Right lobe of liver (tissue), 6 donors: ENCODE measurements around the gene ELF1. TPM values are rescaled to one million over a fixed set of nuclear protein-coding genes. Genes with fewer than 3 reads are reported as not detected.
"Not testable (repeated sequence)": the region's sequence is repeated elsewhere in the genome, so short reads cannot be mapped to it uniquely, and the experiment has no call there.

Source experiments
- ATAC-seq, 4 donors: fragments of 200-7000 bp; cut with Tn5 transposase; one replicate each; pipeline ENCODE4 v1.9.1; 2020; ENCODE audit warnings: mild to moderate bottlenecking in 4 of 4, moderate library complexity in 4 of 4
- DNase-seq, 3 donors: peaks; one replicate each; pipeline ENCODE4 v3.0.0-alpha.2; 2020
- H3K27ac ChIP-seq, 3 donors: fragments of 200-600 bp; one replicate each; pipeline ENCODE4 v1.8.0; 2022
- H3K27me3 ChIP-seq, 2 donors: fragments of 200-600 bp; one replicate each; pipeline ENCODE4 v1.8.0; 2022
- H3K36me3 ChIP-seq, 4 donors: fragments of 200-600 bp; sonication (generic) in 1 of 4; one replicate each; pipeline versions ENCODE4 v1.5.1 to v1.8.0; 2017 to 2022; ENCODE audit warnings: control low read depth in 1 of 4
- H3K4me1 ChIP-seq, 4 donors: fragments of 200-600 bp; sonication (generic) in 1 of 4; one replicate each; pipeline versions ENCODE4 v1.5.1 to v1.8.0; 2017 to 2022; ENCODE audit warnings: control low read depth in 1 of 4
- H3K4me3 ChIP-seq, 3 donors: fragments of 200-600 bp; one replicate each; pipeline ENCODE4 v1.8.0; 2022
- H3K9me3 ChIP-seq, 4 donors: fragments of 200-600 bp; sonication (generic) in 1 of 4; one replicate each; pipeline versions ENCODE4 v1.5.1 to v1.8.0; 2017 to 2022; ENCODE audit warnings: control low read depth in 1 of 4
- POLR2A ChIP-seq: fragments of 450-650 bp; IDR thresholded peaks from one replicate; pipeline ENCODE4 v1.6.1; 2017; ENCODE audit warnings: antibody characterized with exemption, mild to moderate bottlenecking
- WGBS: methylation state at CpG from one replicate; pipeline ENCODE4 v1.1.6; 2018; ENCODE audit warnings: low coverage, low lambda C conversion rate; ENCODE audit not compliant: insufficient coverage; ENCODE audit errors: missing lambda C conversion rate; 5-methylcytosine and 5-hydroxymethylcytosine counted together
- intact Hi-C, 2 donors: fragments of 100-400 bp; cut with DNase I; formaldehyde crosslinking; loops; one replicate each; pipeline versions ENCODE4 v1.11.2 to v1.14.1; 2022
- total RNA-seq, 6 experiments: library from RNA; depleted of rRNA in 2 of 6; stranded (reverse); fragments of >200 nt in 2 of 6; fragmentation: NEBNext Ultra II Directional in 3 of 6; extraction: Animal tissue kit (Norgen Biotek cat#: 25700) in 3 of 6; gene quantifications; one replicate each; pipeline versions ENCODE4 v1.1.0 to v1.2.4, GENCODE V29; 2016 to 2023
- TF ChIP-seq, protein P1 (sequence below), 4 donors: fragments of 200-600 bp in 3 of 4; fragments of 450-650 bp in 1 of 4; IDR thresholded peaks; one replicate each; pipeline versions ENCODE4 v1.5.1 to v1.8.0; 2016 to 2022; ENCODE audit warnings: antibody characterized with exemption in 4 of 4, mild to moderate bottlenecking in 2 of 4
- donor health status: DM: no; HTN: yes; CAD: no.
- donor health status: DM: no; HTN: no; CAD: no.
- donor health status: DM: no; HTN: no; CAD: no.
- donor health status: DM: no; HTN: yes; CAD: no.
- donor health status: DM: no; HTN: yes; CAD: no.

ELF1 gene
- total RNA-seq, 6 experiments from 2014 or later, result 24.1 to 35.4 (median 31.0) TPM

GRCh38 chr13:40923867-40924266, 95.2 kb downstream of the ELF1 start:
- H3K27ac ChIP-seq, result no peak overlapping the region
- H3K27me3 ChIP-seq, result no peaks in the 10 kb centered on the region
- H3K9me3 ChIP-seq, result no peaks in the 10 kb centered on the region
- no peak overlapping the region for H3K4me3 ChIP-seq
- peaks cover 0 to 17% (median 0%) of the 10 kb centered on the region in 4 donors for H3K4me1 ChIP-seq
- TF ChIP-seq, protein P1, sequence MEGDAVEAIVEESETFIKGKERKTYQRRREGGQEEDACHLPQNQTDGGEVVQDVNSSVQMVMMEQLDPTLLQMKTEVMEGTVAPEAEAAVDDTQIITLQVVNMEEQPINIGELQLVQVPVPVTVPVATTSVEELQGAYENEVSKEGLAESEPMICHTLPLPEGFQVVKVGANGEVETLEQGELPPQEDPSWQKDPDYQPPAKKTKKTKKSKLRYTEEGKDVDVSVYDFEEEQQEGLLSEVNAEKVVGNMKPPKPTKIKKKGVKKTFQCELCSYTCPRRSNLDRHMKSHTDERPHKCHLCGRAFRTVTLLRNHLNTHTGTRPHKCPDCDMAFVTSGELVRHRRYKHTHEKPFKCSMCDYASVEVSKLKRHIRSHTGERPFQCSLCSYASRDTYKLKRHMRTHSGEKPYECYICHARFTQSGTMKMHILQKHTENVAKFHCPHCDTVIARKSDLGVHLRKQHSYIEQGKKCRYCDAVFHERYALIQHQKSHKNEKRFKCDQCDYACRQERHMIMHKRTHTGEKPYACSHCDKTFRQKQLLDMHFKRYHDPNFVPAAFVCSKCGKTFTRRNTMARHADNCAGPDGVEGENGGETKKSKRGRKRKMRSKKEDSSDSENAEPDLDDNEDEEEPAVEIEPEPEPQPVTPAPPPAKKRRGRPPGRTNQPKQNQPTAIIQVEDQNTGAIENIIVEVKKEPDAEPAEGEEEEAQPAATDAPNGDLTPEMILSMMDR (IDR thresholded peaks at IDR 0.05), result no peak
- no peak for TF ChIP-seq POLR2A
- no peak for DNase-seq
- no peaks in the 10 kb centered on the region for H3K36me3 ChIP-seq
- ATAC-seq, result no peak
- intact Hi-C loops, result no loop called here

- Histone ChIP-seq H3K4me3 (peak overlapping the region in 2 of 3 donors; percentile 38 to 72), H3K36me3 (no peaks in the 10 kb centered on the region)
- 54% methylated on average over 25 of the region's 28 CpGs for WGBS
Measured at GRCh38 chr13:40922437-40923040, 96.6 kb downstream of the ELF1 start.

GRCh38 chr13:40920826-40921225, 98.3 kb downstream of the ELF1 start:
- peak overlapping the region in 2 of 3 donors; percentile 71 to 79 for H3K27ac ChIP-seq
- TF ChIP-seq, protein P1 (IDR thresholded peaks at IDR 0.05), result no peak
- TF ChIP-seq POLR2A, result no peak
- ATAC-seq (no peak), DNase-seq (no peak)
- H3K4me1 ChIP-seq, result peaks cover 0 to 17% (median 0%) of the 10 kb centered on the region in 4 donors
- no peaks in the 10 kb centered on the region for H3K36me3 ChIP-seq
- peak overlapping the region; percentile 62 to 79 (median 72) for H3K4me3 ChIP-seq
- no peaks in the 10 kb centered on the region for H3K9me3 ChIP-seq
- intact Hi-C loops, result no loop called here
- H3K27me3 ChIP-seq, result no peaks in the 10 kb centered on the region
- 28% methylated on average over 5 of the region's 5 CpGs for WGBS

More at GRCh38 chr13:40922437-40923040, 96.6 kb downstream of the ELF1 start:
- no peak for TF ChIP-seq POLR2A
- TF ChIP-seq, protein P1 (IDR thresholded peaks at IDR 0.05), result no peak
- peak overlapping the region in 2 of 3 donors; percentile 56 to 62 for H3K27ac ChIP-seq
- H3K9me3 ChIP-seq, result no peaks in the 10 kb centered on the region
- intact Hi-C loops, result no loop called here
- H3K4me1 ChIP-seq, result peaks cover 0 to 17% (median 0%) of the 10 kb centered on the region in 4 donors
- ATAC-seq (peak; percentile 30 to 72 (median 44)), DNase-seq (peak; percentile 53 to 77 (median 72))
- no peaks in the 10 kb centered on the region for H3K27me3 ChIP-seq

DNA sequence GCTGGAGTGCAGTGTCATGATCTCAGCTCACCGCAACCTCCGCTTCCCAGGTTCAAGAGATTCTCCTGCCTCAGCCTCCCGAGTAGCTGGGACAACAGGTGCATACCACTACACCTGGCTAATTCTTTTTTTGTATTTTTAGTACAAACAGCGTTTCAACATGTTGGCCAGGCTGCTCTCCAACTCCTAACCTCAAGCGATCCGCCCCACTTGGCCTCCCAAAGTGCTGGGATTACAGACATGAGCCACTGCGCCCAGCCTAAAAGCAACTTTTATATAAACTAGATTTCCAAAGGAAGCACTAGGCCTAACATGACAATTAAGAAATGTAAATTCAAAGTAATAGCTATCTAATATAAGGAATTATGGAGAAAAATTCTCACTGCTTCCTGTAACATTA, 99.2 kb downstream of the ELF1 start:
- WGBS, result 80% methylated on average over 7 of the region's 7 CpGs
- intact Hi-C loops, ATAC-seq, DNase-seq, H3K4me3 ChIP-seq, H3K9me3 ChIP-seq, H3K27ac ChIP-seq, H3K36me3 ChIP-seq, H3K27me3 ChIP-seq: not testable (repeated sequence)
- peaks cover 0 to 21% (median 0%) of the 10 kb centered on the region in 4 donors for H3K4me1 ChIP-seq

DNA sequence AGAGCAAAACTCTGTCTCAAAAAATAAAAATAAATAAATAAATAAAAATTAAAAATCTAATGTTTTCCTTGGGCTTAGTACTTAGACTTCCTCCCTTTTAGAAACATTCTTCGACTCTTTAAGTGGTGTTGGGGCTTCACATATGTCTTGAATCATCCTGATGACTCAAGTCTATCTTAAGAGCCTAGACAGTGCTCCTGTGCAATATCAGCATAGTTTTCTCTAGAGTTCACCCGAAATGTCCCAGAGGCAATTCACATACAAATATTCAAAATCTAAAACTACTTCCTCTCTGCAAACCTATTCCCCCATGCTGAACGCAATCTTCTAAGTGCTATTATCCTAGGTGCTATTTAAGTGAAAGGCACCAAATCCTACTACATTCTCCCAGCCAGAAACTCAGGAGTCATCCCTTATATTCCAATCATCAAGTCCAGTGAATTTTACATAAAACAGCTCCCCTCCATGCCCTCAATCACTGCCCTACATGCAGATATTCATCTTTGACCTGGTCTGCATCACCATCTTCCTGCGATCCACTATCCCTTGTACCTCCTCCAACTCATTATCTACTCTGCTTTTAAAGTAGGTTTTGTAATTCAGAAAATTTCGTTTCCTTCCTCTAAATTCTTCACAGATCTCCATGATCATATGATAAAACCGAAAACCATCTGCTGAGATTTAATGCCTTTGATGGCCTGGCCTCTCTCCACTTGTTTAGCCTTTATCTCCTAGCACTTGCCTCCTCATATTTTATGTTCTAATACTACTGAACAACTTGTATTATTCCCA, 102.7 kb downstream of the ELF1 start:
- intact Hi-C loops, result no loop called here
- TF ChIP-seq POLR2A, result no peak
- TF ChIP-seq, protein P1 (IDR thresholded peaks at IDR 0.05), result no peak
- H3K9me3 ChIP-seq, result no peaks in the 10 kb centered on the region
- no peak overlapping the region for H3K27ac ChIP-seq
- ATAC-seq (no peak), DNase-seq (no peak)
- no peak overlapping the region for H3K4me3 ChIP-seq
- peaks cover 0 to 19% (median 0%) of the 10 kb centered on the region in 4 donors for H3K4me1 ChIP-seq
- no peaks in the 10 kb centered on the region for H3K36me3 ChIP-seq
- H3K27me3 ChIP-seq, result no peaks in the 10 kb centered on the region
- 89% methylated on average over 6 of the region's 6 CpGs for WGBS

DNA sequence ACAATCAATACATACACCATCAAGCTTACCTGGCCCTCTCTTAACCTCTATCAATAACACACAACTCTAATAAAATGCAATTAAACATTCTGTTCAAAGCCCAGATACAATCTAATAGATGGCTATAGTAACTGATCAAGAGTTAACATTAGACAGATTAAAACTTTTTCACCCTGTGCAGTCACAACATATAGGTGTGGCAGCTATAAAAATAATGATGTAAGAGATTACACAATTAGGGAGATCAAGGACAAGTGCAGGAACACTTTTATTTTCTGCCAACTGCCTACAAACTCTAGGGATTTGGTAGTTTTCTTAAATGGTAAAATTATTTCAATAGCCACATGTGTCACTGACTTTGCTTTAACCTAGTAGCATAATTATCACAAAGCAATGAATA, 104.3 kb downstream of the ELF1 start:
- H3K4me3 ChIP-seq, H3K36me3 ChIP-seq, H3K27ac ChIP-seq, H3K4me1 ChIP-seq, DNase-seq, intact Hi-C loops, H3K9me3 ChIP-seq, H3K27me3 ChIP-seq: not testable (repeated sequence)
- peak in 3 of 4 donors; percentile 22 to 57 (median 47) for ATAC-seq
